Type B pancreatic cell (in vitro differentiated cells): ENCODE measurements around the gene SYNE2. TPM values are rescaled to one million over a fixed set of nuclear protein-coding genes. Genes with fewer than 3 reads are reported as not detected.

ENCODE experiments used
- DNase-seq: peaks from one replicate; pipeline ENCODE4 v3.0.0; 2021; ENCODE audit warnings: mixed read lengths; ENCODE audit not compliant: unreplicated experiment; ENCODE audit errors: extremely low spot score
- H3K27ac Mint-ChIP-seq: 2 replicates; pipeline ENCODE4 v1.8.0; 2021; ENCODE audit warnings: mild to moderate bottlenecking, mixed read lengths
- H3K27me3 Mint-ChIP-seq: 2 replicates; pipeline ENCODE4 v1.8.0; 2021; ENCODE audit warnings: mixed read lengths
- H3K36me3 Mint-ChIP-seq: 2 replicates; pipeline ENCODE4 v1.8.0; 2021; ENCODE audit warnings: mixed read lengths
- H3K4me1 Mint-ChIP-seq: one replicate; pipeline ENCODE4 v1.8.0; 2021; ENCODE audit warnings: mixed read lengths; ENCODE audit not compliant: unreplicated experiment
- H3K4me3 Mint-ChIP-seq: 2 replicates; pipeline ENCODE4 v1.8.0; 2021; ENCODE audit warnings: mild to moderate bottlenecking, mixed read lengths
- H3K9me3 Mint-ChIP-seq: 2 replicates; pipeline ENCODE4 v1.8.0; 2021; ENCODE audit warnings: mixed read lengths
- CTCF ChIP-seq: fragments of 200-600 bp; sonication (generic); conservative IDR thresholded peaks from 2 replicates; pipeline ENCODE4 v1.5.0; 2021; ENCODE audit warnings: antibody characterized with exemption, mild to moderate bottlenecking
- total RNA-seq: library from RNA; stranded (reverse); gene quantifications from 2 replicates; pipeline ENCODE4 v1.2.1, GENCODE V29; 2021; ENCODE audit warnings: low replicate concordance

SYNE2 gene
- total RNA-seq, 1 donor from 2014 or later, result 75.1 TPM

- Mint-ChIP-seq H3K27ac (no peak overlapping the region), H3K36me3 (peaks cover 16% of the 10 kb centered on the region), H3K4me3 (no peak overlapping the region), H3K27me3 (no peaks in the 10 kb centered on the region), H3K4me1 (no peaks in the 10 kb centered on the region), H3K9me3 (no peaks in the 10 kb centered on the region)
- no peak for TF ChIP-seq CTCF
- no peak for DNase-seq
These were observed 134.2 kb downstream of the SYNE2 start for GRCh38 chr14:63986789-63987533.

- Mint-ChIP-seq H3K9me3 (no peaks in the 10 kb centered on the region), H3K27ac (no peak overlapping the region), H3K27me3 (no peaks in the 10 kb centered on the region), H3K4me1 (no peaks in the 10 kb centered on the region), H3K4me3 (no peak overlapping the region), H3K36me3 (peaks cover 15% of the 10 kb centered on the region)
- no peak for TF ChIP-seq CTCF
- no peak for DNase-seq
These were observed 135.8 kb downstream of the SYNE2 start for GRCh38 chr14:63988579-63988978.

GRCh38 chr14:63991833-63992232 is 139.0 kb downstream of the SYNE2 start:
- no peak overlapping the region for H3K27ac Mint-ChIP-seq
- no peak for TF ChIP-seq CTCF
- no peaks in the 10 kb centered on the region for H3K9me3 Mint-ChIP-seq
- DNase-seq, result no peak
- H3K4me3 Mint-ChIP-seq, result no peak overlapping the region
- H3K27me3 Mint-ChIP-seq, result no peaks in the 10 kb centered on the region
- H3K4me1 Mint-ChIP-seq, result peaks cover 7% of the 10 kb centered on the region
- peaks cover 27% of the 10 kb centered on the region for H3K36me3 Mint-ChIP-seq

GRCh38 chr14:63992858-63993257 is 140.1 kb downstream of the SYNE2 start:
- Mint-ChIP-seq H3K4me1 (peaks cover 7% of the 10 kb centered on the region), H3K4me3 (no peak overlapping the region), H3K9me3 (no peaks in the 10 kb centered on the region), H3K27me3 (no peaks in the 10 kb centered on the region), H3K27ac (peak overlapping the region; percentile 88), H3K36me3 (peaks cover 27% of the 10 kb centered on the region)
- no peak for DNase-seq
- no peak for TF ChIP-seq CTCF

GRCh38 chr14:63993992-63994391 is 141.2 kb downstream of the SYNE2 start:
- no peaks in the 10 kb centered on the region for H3K27me3 Mint-ChIP-seq
- peaks cover 7% of the 10 kb centered on the region for H3K4me1 Mint-ChIP-seq
- TF ChIP-seq CTCF, result peak; percentile 38
- DNase-seq, result no peak
- no peaks in the 10 kb centered on the region for H3K9me3 Mint-ChIP-seq
- no peak overlapping the region for H3K4me3 Mint-ChIP-seq
- peaks cover 28% of the 10 kb centered on the region for H3K36me3 Mint-ChIP-seq
- no peak overlapping the region for H3K27ac Mint-ChIP-seq
